AG04449 (cell line): ENCODE measurements around the gene TTC23.

Experiments
- CTCF ChIA-PET: fragments of 350-600 bp; formaldehyde crosslinking; extraction: SDS; loops from one replicate; lab custom pipeline; 2021; ENCODE audit warnings: antibody characterized with exemption; lab: Yijun Ruan, JAX
- POLR2A ChIA-PET: fragments of 400-600, 350-600 bp; formaldehyde crosslinking; extraction: SDS; loops from one replicate; lab custom pipeline; 2020; ENCODE audit warnings: antibody characterized with exemption, inconsistent platforms; lab: Yijun Ruan, JAX
- DNase-seq: peaks from one replicate; pipeline ENCODE4 v3.0.0-alpha.2; 2010; ENCODE audit warnings: low read depth, low spot score
- H3K4me3 ChIP-seq: 2 replicates; pipeline ENCODE4 v1.5.1; 2011; ENCODE audit warnings: low read depth, mild to moderate bottlenecking, control low read depth, low read length
- TF ChIP-seq, protein P1 (sequence below): IDR thresholded peaks from one replicate; pipeline ENCODE4 v1.5.1; 2011; ENCODE audit warnings: mild to moderate bottlenecking, moderate library complexity, low read length, control low read depth, inconsistent platforms; ENCODE audit not compliant: insufficient read depth; ENCODE audit errors: missing control alignments

The TTC23 gene

GRCh38 chr15:99181545-99181971 is 67.8 kb downstream of the TTC23 start:
- TF ChIP-seq, protein P1, sequence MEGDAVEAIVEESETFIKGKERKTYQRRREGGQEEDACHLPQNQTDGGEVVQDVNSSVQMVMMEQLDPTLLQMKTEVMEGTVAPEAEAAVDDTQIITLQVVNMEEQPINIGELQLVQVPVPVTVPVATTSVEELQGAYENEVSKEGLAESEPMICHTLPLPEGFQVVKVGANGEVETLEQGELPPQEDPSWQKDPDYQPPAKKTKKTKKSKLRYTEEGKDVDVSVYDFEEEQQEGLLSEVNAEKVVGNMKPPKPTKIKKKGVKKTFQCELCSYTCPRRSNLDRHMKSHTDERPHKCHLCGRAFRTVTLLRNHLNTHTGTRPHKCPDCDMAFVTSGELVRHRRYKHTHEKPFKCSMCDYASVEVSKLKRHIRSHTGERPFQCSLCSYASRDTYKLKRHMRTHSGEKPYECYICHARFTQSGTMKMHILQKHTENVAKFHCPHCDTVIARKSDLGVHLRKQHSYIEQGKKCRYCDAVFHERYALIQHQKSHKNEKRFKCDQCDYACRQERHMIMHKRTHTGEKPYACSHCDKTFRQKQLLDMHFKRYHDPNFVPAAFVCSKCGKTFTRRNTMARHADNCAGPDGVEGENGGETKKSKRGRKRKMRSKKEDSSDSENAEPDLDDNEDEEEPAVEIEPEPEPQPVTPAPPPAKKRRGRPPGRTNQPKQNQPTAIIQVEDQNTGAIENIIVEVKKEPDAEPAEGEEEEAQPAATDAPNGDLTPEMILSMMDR = no peak
- no peak overlapping the region for H3K4me3 ChIP-seq
- ChIA-PET CTCF (interaction anchor here (1.1 to 1.4 kb wide), 3 partner anchors 12 to 31 kb away, joined by 3 to 4 read pairs (median 4); no protein-coding TSS in a partner anchor), POLR2A (interaction anchor here (0.6 kb wide), 1 partner anchor 584 kb away, joined by 3 read pairs; no protein-coding TSS in a partner anchor)
- no peak for DNase-seq

- POLR2A ChIA-PET = no interaction called here
- CTCF ChIA-PET = interaction anchor here (1.1 to 1.4 kb wide), 3 partner anchors 11 to 32 kb away, joined by 3 to 4 read pairs (median 4); no protein-coding TSS in a partner anchor
- DNase-seq = no peak
- TF ChIP-seq, protein P1 = no peak
- no peak overlapping the region for H3K4me3 ChIP-seq
Measured at GRCh38 chr15:99180964-99181306, 68.4 kb downstream of the TTC23 start.

DNA sequence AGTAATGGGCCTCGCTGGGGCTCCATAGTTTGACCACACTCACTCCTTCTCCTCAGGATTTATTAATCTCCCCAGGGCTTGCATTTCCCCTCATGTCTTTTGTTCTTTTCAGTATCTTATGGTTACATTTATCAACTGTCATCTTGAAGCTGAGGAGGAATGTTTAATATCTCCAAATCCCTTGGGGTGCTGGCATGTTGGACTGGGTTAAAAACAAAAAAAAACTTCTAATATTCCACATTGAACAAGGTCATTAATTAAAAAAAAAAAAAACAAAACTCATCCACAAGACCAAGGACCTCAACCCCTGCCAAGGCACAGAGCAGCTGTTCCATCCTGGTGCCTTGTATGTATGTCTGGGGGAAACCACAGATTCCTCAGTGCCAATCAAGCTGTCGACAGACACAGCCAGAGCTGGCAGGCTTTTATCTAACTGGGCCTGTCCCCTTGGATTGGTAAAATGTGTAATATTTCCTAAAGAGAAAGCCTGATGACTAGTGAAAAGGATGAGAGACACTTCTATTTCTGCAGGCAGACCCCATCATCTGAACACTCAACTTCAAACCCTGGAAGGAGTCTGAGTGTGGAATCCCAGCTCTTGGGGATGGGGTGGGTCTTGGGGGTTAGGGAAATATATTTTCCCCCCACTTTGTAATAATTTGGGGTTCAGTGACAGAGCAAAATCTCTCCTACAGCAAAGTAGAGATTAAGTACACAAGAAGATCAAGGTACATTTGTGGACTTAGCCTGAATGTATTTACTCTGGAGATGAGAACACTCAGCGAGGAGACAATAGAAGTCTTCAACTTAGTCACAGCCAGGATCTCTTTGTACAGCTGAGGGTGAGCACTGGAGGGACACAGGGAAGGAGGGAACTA is 69.1 kb downstream of the TTC23 start:
- DNase-seq = no peak
- CTCF ChIA-PET = interaction anchor here (1.0 to 1.4 kb wide), 3 partner anchors 14 to 80 kb away, joined by 3 to 4 read pairs (median 3); no protein-coding TSS in a partner anchor
- TF ChIP-seq, protein P1 = no peak
- H3K4me3 ChIP-seq = no peak overlapping the region
- POLR2A ChIA-PET = no interaction called here

- no peak for DNase-seq
- H3K4me3 ChIP-seq = no peak overlapping the region
- POLR2A ChIA-PET = no interaction called here
- TF ChIP-seq, protein P1 = no peak
- CTCF ChIA-PET = interaction anchor here (0.6 kb wide), 1 partner anchor 77 kb away, joined by 3 read pairs; no protein-coding TSS in a partner anchor
Measured at GRCh38 chr15:99177679-99178078, 71.7 kb downstream of the TTC23 start.

DNA sequence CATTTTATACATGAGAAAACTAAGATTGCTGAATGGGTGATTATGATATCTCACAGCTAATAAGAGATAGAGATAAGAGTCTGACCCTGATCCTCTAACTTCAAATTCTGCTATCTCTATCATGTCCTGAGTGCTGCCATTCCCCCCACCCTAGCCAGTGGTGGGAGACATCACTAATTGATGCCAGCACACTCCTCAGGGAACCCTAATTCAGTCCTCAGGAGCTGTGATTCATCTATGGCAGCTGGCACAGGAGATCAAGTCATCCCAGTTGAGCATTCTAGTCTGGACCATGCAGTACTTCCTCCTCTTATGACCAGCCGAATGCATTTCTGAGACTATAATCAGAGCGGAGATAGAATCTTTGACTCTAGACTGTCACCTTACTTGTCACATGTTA is 72.6 kb downstream of the TTC23 start:
- CTCF ChIA-PET = interaction anchor here (0.6 to 0.9 kb wide), 2 partner anchors 9 to 76 kb away, joined by 3 to 4 read pairs; no protein-coding TSS in a partner anchor
- POLR2A ChIA-PET = no interaction called here
- no peak for DNase-seq
- H3K4me3 ChIP-seq = no peak overlapping the region
- TF ChIP-seq, protein P1 = no peak
